HEK293 (cell line): ENCODE measurements around the gene CCDC152.

Experiments used
- CTCF ChIA-PET: fragments of 350-600 bp; formaldehyde crosslinking; extraction: SDS; loops from one replicate; lab custom pipeline; 2021; ENCODE audit warnings: antibody characterized with exemption; lab: Yijun Ruan, JAX
- POLR2A ChIA-PET: fragments of 300-600 bp; formaldehyde crosslinking; extraction: SDS; loops from one replicate; lab custom pipeline; 2020; ENCODE audit warnings: antibody characterized with exemption, inconsistent platforms; lab: Yijun Ruan, JAX
- H3K27ac ChIP-seq: fragments of 200-500 bp; sonication (Bioruptor generic); 2 replicates; pipeline ENCODE4 v1.5.1; 2014; ENCODE audit warnings: low read depth, low read length, control low read depth, inconsistent platforms; ENCODE audit errors: extremely low read depth
- H3K36me3 ChIP-seq, 2 experiments: fragments of 200-500 bp in 1 of 2; sonication (Bioruptor generic) in 1 of 2; 1 replicate in 1 of 2; 2 replicates in 1 of 2; pipeline ENCODE4 v1.5.1; 2014 to 2017; ENCODE audit warnings: inconsistent platforms in 2 of 2, low read length in 2 of 2; ENCODE audit not compliant: control insufficient read depth in 2 of 2, insufficient read depth in 1 of 2
- H3K4me1 ChIP-seq: fragments of 200-500 bp; sonication (Bioruptor generic); 2 replicates; pipeline ENCODE4 v1.5.1; 2014; ENCODE audit warnings: mild to moderate bottlenecking, low read length, inconsistent platforms; ENCODE audit not compliant: control insufficient read depth, insufficient read depth
- H3K4me3 ChIP-seq: 2 replicates; pipeline ENCODE4 v1.5.1; 2011; ENCODE audit warnings: low read depth, mild to moderate bottlenecking, control low read depth, low read length, moderate library complexity
- H3K9me3 ChIP-seq: fragments of 200-500 bp; sonication (Bioruptor generic); 2 replicates; pipeline ENCODE4 v1.5.1; 2014; ENCODE audit warnings: low read depth, low read length, inconsistent platforms; ENCODE audit not compliant: control insufficient read depth, insufficient read depth
- BCL11A ChIP-seq: fragments of 450-650 bp; formaldehyde crosslinking; IDR thresholded peaks from 2 replicates; pipeline ENCODE4 v1.5.1; 2016; ENCODE audit warnings: low read depth, missing biosample characterization, missing genetic modification characterization
- HIC1 ChIP-seq: fragments of 450-650 bp; formaldehyde crosslinking; IDR thresholded peaks from 2 replicates; pipeline ENCODE4 v1.5.1; 2016; ENCODE audit warnings: missing biosample characterization, missing genetic modification characterization
- IKZF3 ChIP-seq: fragments of 450-650 bp; IDR thresholded peaks from 2 replicates; pipeline ENCODE4 v1.5.0; 2018; ENCODE audit warnings: missing biosample characterization, mild to moderate bottlenecking, missing genetic modification characterization, moderate library complexity
- KLF10 ChIP-seq: fragments of 450-650 bp; IDR thresholded peaks from 2 replicates; pipeline ENCODE4 v1.5.1; 2018; ENCODE audit warnings: missing biosample characterization, mild to moderate bottlenecking, missing genetic modification characterization
- KLF8 ChIP-seq: fragments of 450-650 bp; formaldehyde crosslinking; IDR thresholded peaks from 2 replicates; pipeline ENCODE4 v1.5.1; 2016; ENCODE audit warnings: missing biosample characterization, missing genetic modification characterization
- MYNN ChIP-seq: fragments of 450-650 bp; formaldehyde crosslinking; IDR thresholded peaks from 2 replicates; pipeline ENCODE4 v1.5.1; 2016; ENCODE audit warnings: missing biosample characterization, missing genetic modification characterization, borderline replicate concordance
- PRDM4 ChIP-seq: fragments of 450-650 bp; formaldehyde crosslinking; IDR thresholded peaks from 2 replicates; pipeline ENCODE4 v1.5.1; 2017; ENCODE audit warnings: missing biosample characterization, missing genetic modification characterization
- WT1 ChIP-seq: fragments of 450-650 bp; formaldehyde crosslinking; IDR thresholded peaks from 2 replicates; pipeline ENCODE4 v1.5.1; 2016; ENCODE audit warnings: missing biosample characterization, missing genetic modification characterization
- ZFP41 ChIP-seq: fragments of 450-650 bp; formaldehyde crosslinking; IDR thresholded peaks from 2 replicates; pipeline ENCODE4 v1.5.1; 2016; ENCODE audit warnings: missing biosample characterization, missing genetic modification characterization, borderline replicate concordance
- ZNF112 ChIP-seq: fragments of 450-650 bp; formaldehyde crosslinking; IDR thresholded peaks from 2 replicates; pipeline ENCODE4 v1.5.0; 2017; ENCODE audit warnings: missing biosample characterization, missing genetic modification characterization
- ZNF114 ChIP-seq: fragments of 450-650 bp; formaldehyde crosslinking; IDR thresholded peaks from 2 replicates; pipeline ENCODE4 v1.5.0; 2017; ENCODE audit warnings: missing biosample characterization, missing genetic modification characterization
- ZNF174 ChIP-seq: fragments of 450-650 bp; formaldehyde crosslinking; IDR thresholded peaks from 2 replicates; pipeline ENCODE4 v1.5.0; 2017; ENCODE audit warnings: missing biosample characterization, mild to moderate bottlenecking, missing genetic modification characterization
- ZNF24 ChIP-seq: fragments of 450-650 bp; formaldehyde crosslinking; IDR thresholded peaks from 2 replicates; pipeline ENCODE4 v1.5.1; 2016; ENCODE audit warnings: missing biosample characterization, missing genetic modification characterization
- ZNF391 ChIP-seq: fragments of 450-650 bp; formaldehyde crosslinking; IDR thresholded peaks from 2 replicates; pipeline ENCODE4 v1.5.1; 2016; ENCODE audit warnings: low read depth, missing biosample characterization, missing genetic modification characterization, borderline replicate concordance
- ZNF404 ChIP-seq: fragments of 450-650 bp; formaldehyde crosslinking; IDR thresholded peaks from 2 replicates; pipeline ENCODE4 v1.5.1; 2017; ENCODE audit warnings: missing biosample characterization, missing genetic modification characterization
- ZNF426 ChIP-seq: fragments of 450-650 bp; formaldehyde crosslinking; IDR thresholded peaks from 2 replicates; pipeline ENCODE4 v1.5.1; 2017; ENCODE audit warnings: missing biosample characterization, missing genetic modification characterization, mild to moderate bottlenecking, inconsistent platforms, moderate library complexity
- ZNF473 ChIP-seq: fragments of 450-650 bp; formaldehyde crosslinking; IDR thresholded peaks from 2 replicates; pipeline ENCODE4 v1.5.1; 2017; ENCODE audit warnings: missing biosample characterization, missing genetic modification characterization
- ZNF529 ChIP-seq: fragments of 450-650 bp; formaldehyde crosslinking; IDR thresholded peaks from 2 replicates; pipeline ENCODE4 v1.5.1; 2017; ENCODE audit warnings: missing genetic modification characterization, missing biosample characterization; ENCODE audit not compliant: insufficient replicate concordance
- ZNF544 ChIP-seq: fragments of 450-650 bp; formaldehyde crosslinking; IDR thresholded peaks from 2 replicates; pipeline ENCODE4 v1.5.0; 2017; ENCODE audit warnings: missing biosample characterization, missing genetic modification characterization
- ZNF624 ChIP-seq: fragments of 450-650 bp; formaldehyde crosslinking; IDR thresholded peaks from 2 replicates; pipeline ENCODE4 v1.5.1; 2017; ENCODE audit warnings: missing biosample characterization, missing genetic modification characterization
- ZNF658 ChIP-seq: fragments of 450-650 bp; formaldehyde crosslinking; IDR thresholded peaks from 2 replicates; pipeline ENCODE4; 2016; ENCODE audit warnings: missing biosample characterization, missing genetic modification characterization
- ZNF704 ChIP-seq: fragments of 450-650 bp; formaldehyde crosslinking; IDR thresholded peaks from 2 replicates; pipeline ENCODE4 v1.5.1; 2016; ENCODE audit warnings: missing biosample characterization, missing genetic modification characterization
- ZNF768 ChIP-seq: fragments of 450-650 bp; formaldehyde crosslinking; IDR thresholded peaks from 2 replicates; pipeline ENCODE4 v1.5.1; 2018; ENCODE audit warnings: missing biosample characterization, mild to moderate bottlenecking, missing genetic modification characterization
- ZNF791 ChIP-seq: fragments of 450-650 bp; formaldehyde crosslinking; IDR thresholded peaks from 2 replicates; pipeline ENCODE4 v1.5.1; 2016; ENCODE audit warnings: missing biosample characterization, missing genetic modification characterization

Gene CCDC152

GRCh38 chr5:42819745-42820144, 63.1 kb downstream of the CCDC152 start:
- no peak overlapping the region for H3K27ac ChIP-seq
- H3K36me3 ChIP-seq = no peaks in the 10 kb centered on the region
- ChIA-PET POLR2A (interaction anchor here (1.2 kb wide), 1 partner anchor 8 kb away, joined by 5 read pairs; the partner anchor contains the start of gene SELENOP), CTCF (interaction anchor here (0.6 kb wide), 1 partner anchor 11 kb away, joined by 3 read pairs; no protein-coding TSS in a partner anchor)
- H3K4me1 ChIP-seq = no peaks in the 10 kb centered on the region
- TF ChIP-seq IKZF3 (tag by site-specific recombination) (no peak), ZNF544 (tag by site-specific recombination) (no peak), ZNF24 (tag by site-specific recombination) (no peak), PRDM4 (tag by site-specific recombination) (no peak), ZNF529 (tag by site-specific recombination) (no peak), ZNF112 (tag by site-specific recombination) (no peak), ZNF768 (tag by site-specific recombination) (no peak), ZNF114 (tag by site-specific recombination) (no peak), ZNF174 (no peak), ZNF391 (tag by site-specific recombination) (no peak), KLF10 (tag by site-specific recombination) (no peak), ZNF404 (tag by site-specific recombination) (no peak), KLF8 (no peak), ZNF473 (tag by site-specific recombination) (no peak), ZNF658 (no peak)
- H3K9me3 ChIP-seq = no peaks in the 10 kb centered on the region
- no peak overlapping the region for H3K4me3 ChIP-seq

GRCh38 chr5:42822548-42822947, 65.9 kb downstream of the CCDC152 start:
- POLR2A ChIA-PET = no interaction called here

More at GRCh38 chr5:42822548-42822947, 65.9 kb downstream of the CCDC152 start:
- no peak overlapping the region for H3K4me3 ChIP-seq
- H3K36me3 ChIP-seq = no peaks in the 10 kb centered on the region
- no peak for TF ChIP-seq BCL11A
- TF ChIP-seq HIC1 = no peak
- TF ChIP-seq ZNF624 (tag by site-specific recombination) = no peak
- no peak for TF ChIP-seq ZFP41 (tag by site-specific recombination)
- TF ChIP-seq WT1 (tag by site-specific recombination) = no peak
- TF ChIP-seq ZNF791 (tag by site-specific recombination) = no peak
- no peak for TF ChIP-seq ZNF426 (tag by site-specific recombination)
- TF ChIP-seq MYNN = no peak
- no peak for TF ChIP-seq ZNF704
- no peak overlapping the region for H3K27ac ChIP-seq
- no peaks in the 10 kb centered on the region for H3K4me1 ChIP-seq
- no peaks in the 10 kb centered on the region for H3K9me3 ChIP-seq
- CTCF ChIA-PET = interaction anchor here (0.6 kb wide), 1 partner anchor 250 kb away, joined by 5 read pairs; no protein-coding TSS in a partner anchor
